ENCODE results near the gene DDX41. TPM values are rescaled to one million over a fixed set of nuclear protein-coding genes. Genes with fewer than 3 reads are reported as not detected.

Gene DDX41
- total RNA-seq, 1 experiment from 2014 or later: 136 TPM

DNA sequence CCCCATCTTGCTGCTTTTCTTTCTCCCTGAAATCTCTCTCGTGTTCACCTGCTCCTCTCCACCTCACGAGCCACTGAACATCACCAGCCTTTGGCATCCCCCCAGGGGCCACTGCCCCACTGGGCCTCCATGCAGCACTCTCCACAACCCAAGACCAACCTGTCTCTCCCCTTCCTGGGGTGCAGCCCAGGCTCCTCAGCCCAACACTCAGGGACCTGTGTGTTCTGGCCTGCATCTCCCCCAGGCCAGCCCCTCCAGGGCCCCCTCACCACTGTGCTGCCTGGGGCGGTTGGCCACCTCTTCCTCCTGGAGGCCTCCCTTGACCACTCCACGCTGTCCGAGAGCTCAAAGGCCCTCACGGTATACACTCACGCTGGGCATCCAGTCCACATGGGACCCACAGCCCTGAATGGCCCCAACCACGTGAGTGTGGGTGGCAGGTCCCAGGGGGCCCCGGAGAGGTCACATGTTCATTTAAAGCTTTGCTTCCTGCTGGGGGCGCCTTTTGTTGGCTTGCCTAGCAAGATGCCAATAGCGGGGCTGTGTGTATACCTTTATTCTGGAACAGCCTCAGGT lies 6.7 kb downstream of the DDX41 start:
- Mint-ChIP-seq H3K4me1 (peaks cover 17% of the 10 kb centered on the region), H3K27ac (peak overlapping the region; percentile 90), H3K27me3 (ENCODE audit: low read depth) (no peaks in the 10 kb centered on the region), H3K36me3 (peaks cover 46% of the 10 kb centered on the region), H3K9me3 (no peaks in the 10 kb centered on the region), H3K4me3 (no peak overlapping the region)
- CTCF ChIA-PET: interaction anchor here (0.6 to 6.3 kb wide), 7 partner anchors 9 to 196 kb away, joined by 3 to 57 read pairs (median 4); partner anchors contain the start of gene PDLIM7
- TF ChIP-seq CREB1 (CRISPR knock-in tag; IDR thresholded peaks at IDR 0.05) (no peak), USF1 (CRISPR knock-in tag; IDR thresholded peaks at IDR 0.05) (peak; percentile 21; the same call in 1 of the 2 replicates), FOXP1 (CRISPR knock-in tag; IDR thresholded peaks at IDR 0.05; ENCODE audit: borderline replicate concordance) (no peak), IRF1 (CRISPR knock-in tag; IDR thresholded peaks at IDR 0.05) (no peak), ZNF263 (CRISPR knock-in tag; IDR thresholded peaks at IDR 0.05; ENCODE audit: low read depth) (no peak), TEAD1 (CRISPR knock-in tag; IDR thresholded peaks at IDR 0.05) (no peak), USF2 (CRISPR knock-in tag; IDR thresholded peaks at IDR 0.05) (peak; percentile 37; the same call in 1 of the 2 replicates)
- TF ChIP-seq, protein P1, sequence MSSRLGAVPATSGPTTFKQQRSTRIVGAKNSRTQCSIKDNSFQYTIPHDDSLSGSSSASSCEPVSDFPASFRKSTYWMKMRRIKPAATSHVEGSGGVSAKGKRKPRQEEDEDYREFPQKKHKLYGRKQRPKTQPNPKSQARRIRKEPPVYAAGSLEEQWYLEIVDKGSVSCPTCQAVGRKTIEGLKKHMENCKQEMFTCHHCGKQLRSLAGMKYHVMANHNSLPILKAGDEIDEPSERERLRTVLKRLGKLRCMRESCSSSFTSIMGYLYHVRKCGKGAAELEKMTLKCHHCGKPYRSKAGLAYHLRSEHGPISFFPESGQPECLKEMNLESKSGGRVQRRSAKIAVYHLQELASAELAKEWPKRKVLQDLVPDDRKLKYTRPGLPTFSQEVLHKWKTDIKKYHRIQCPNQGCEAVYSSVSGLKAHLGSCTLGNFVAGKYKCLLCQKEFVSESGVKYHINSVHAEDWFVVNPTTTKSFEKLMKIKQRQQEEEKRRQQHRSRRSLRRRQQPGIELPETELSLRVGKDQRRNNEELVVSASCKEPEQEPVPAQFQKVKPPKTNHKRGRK (CRISPR knock-in tag; IDR thresholded peaks at IDR 0.05; ENCODE audit: borderline replicate concordance): no peak
- ATAC-seq: peak; percentile 8; the same call in 1 of the 2 replicates
- POLR2A ChIA-PET: no interaction called here
- DNase-seq (ENCODE audit: low spot score): no peak

GRCh38 chr5:177509381-177509951 lies 7.3 kb downstream of the DDX41 start, which contains the start of gene DOK3:
DOK3 (minus strand) TSS chr5:177509826; CDS start chr5:177509540, 286 bp downstream.
- Mint-ChIP-seq H3K27ac (peak within 1 kb of the TSS; percentile 90), H3K36me3 (peaks cover 40% of the 10 kb centered on the region), H3K9me3 (no peaks in the 10 kb centered on the region), H3K4me1 (peaks cover 17% of the 10 kb centered on the region), H3K4me3 (no peak within 1 kb of the TSS), H3K27me3 (ENCODE audit: low read depth) (no peaks in the 10 kb centered on the region)
- POLR2A ChIA-PET: interaction anchor here (2.7 kb wide), 1 partner anchor 12 kb away, joined by 9 read pairs; the partner anchor contains the start of gene PDLIM7
- CTCF ChIA-PET: interaction anchor here (1.0 to 6.3 kb wide), 7 partner anchors 9 to 200 kb away, joined by 3 to 57 read pairs (median 4); partner anchors contain the start of gene PDLIM7
- DNase-seq (ENCODE audit: low spot score): no peak
- TF ChIP-seq IRF2 (CRISPR knock-in tag; IDR thresholded peaks at IDR 0.05; ENCODE audit: borderline replicate concordance, low read depth) (no peak), STAT6 (CRISPR knock-in tag; conservative IDR thresholded peaks at IDR 0.05; ENCODE audit: low read depth) (no peak), NFYB (CRISPR knock-in tag; conservative IDR thresholded peaks at IDR 0.05; ENCODE audit: low read depth) (no peak)
- TF ChIP-seq, protein P2, sequence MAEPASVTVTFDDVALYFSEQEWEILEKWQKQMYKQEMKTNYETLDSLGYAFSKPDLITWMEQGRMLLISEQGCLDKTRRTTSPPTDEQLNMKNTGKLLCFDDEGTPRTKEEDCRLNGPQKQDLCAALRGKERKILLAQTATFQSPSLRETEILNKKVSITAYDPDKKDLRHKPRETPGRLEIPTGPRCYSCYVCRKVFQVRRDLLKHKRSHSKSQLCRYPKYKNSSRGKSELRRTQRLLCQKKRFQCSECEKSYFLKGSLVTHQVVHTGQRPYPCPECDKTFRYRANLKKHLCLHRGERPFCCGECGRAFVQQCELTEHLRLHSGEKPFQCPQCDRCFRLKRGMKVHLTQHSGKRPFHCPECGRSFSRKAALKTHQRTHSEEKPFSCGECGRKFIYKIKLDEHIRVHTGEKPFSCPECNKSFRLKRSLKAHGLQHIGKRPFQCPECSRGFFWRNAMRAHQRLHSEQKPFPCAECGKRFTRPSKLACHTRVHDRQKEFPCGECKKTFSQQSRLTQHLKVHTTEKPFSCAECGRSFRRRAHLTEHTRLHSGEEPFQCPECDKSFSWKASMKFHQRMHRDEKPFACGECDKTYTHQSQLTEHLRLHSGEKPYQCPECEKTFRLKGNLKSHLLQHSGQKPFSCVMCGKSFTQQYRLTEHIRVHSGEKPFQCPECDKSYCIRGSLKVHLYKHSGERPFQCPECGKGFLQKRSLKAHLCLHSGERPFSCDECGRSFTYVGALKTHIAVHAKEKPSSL (CRISPR knock-in tag; conservative IDR thresholded peaks at IDR 0.05): no peak
- TF ChIP-seq, protein P3, sequence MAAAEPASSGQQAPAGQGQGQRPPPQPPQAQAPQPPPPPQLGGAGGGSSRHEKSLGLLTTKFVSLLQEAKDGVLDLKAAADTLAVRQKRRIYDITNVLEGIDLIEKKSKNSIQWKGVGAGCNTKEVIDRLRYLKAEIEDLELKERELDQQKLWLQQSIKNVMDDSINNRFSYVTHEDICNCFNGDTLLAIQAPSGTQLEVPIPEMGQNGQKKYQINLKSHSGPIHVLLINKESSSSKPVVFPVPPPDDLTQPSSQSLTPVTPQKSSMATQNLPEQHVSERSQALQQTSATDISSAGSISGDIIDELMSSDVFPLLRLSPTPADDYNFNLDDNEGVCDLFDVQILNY (CRISPR knock-in tag; IDR thresholded peaks at IDR 0.05): no peak
- ATAC-seq: peak; percentile 21

Data from WTC11 (cell line).